Cardiac fibroblast (primary cell): ENCODE measurements around the gene SEMA6A.
A peak's percentile ranks its signal among the peaks of the same experiment; 100 is the strongest.

ENCODE experiments used
- DNase-seq, 2 donors: peaks; one replicate each; pipeline versions ENCODE4 v3.0.0 to v3.0.0-alpha.2; 2010; ENCODE audit warnings: low read depth in 2 of 2
- H3K4me3 ChIP-seq, 2 donors: replicated peaks in 1 of 2; 1 replicate in 1 of 2; 2 replicates in 1 of 2; pipeline ENCODE4 v1.5.1; 2011; ENCODE audit warnings: low read depth in 2 of 2, low read length in 2 of 2, mild to moderate bottlenecking in 2 of 2, moderate library complexity in 1 of 2
- TF ChIP-seq, protein P1 (sequence below): IDR thresholded peaks from one replicate; pipeline ENCODE4 v1.5.1; 2011; ENCODE audit warnings: low read depth, mild to moderate bottlenecking, low read length, inconsistent platforms

SEMA6A gene

DNA sequence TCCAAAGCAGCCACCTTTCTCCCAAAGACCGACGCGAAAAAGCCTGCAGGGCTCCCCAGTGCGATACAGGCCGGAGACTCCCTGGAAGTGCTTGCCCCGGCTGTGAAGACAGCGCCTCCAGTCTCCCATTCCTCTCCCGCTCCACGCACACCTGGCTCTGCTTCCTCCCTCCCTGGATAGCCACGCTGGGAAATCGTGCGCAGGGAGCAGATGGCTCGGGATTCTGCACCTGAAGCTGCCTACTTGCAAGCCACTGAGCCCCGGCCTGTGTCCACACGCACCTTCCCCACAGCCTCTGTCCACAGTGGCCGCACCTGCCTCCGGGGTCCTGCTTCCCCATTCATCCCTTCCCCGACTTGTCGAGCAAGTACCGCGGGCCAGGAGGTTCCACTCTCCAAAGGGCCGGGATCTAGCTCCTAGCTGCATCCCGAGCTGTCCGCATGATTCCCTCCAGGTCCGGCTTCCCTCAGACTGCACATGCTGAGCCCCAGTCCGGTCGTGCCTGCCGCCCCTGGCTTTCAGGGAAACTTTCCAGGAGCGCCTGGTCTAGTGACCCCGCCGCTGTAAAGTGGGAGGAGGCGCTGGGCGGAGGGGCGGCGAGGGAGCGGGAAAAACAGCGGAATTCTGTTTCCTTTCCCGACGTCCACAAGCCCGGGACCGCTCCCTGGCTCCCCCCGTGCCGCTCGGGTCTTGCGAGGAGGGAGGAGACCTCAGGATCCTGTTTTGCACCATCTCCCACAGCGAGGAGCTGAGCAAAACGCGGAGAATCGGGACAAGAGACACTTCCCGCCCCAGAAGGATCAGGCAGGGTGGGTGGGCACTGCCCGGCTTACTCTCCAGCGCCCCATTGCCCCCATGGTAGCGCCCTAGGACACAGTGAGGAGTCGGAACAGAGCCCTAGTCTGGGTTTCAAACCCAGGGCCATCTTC lies 2.0 kb downstream of the SEMA6A start:
- peak; percentile 9 to 20 for DNase-seq
- TF ChIP-seq, protein P1, sequence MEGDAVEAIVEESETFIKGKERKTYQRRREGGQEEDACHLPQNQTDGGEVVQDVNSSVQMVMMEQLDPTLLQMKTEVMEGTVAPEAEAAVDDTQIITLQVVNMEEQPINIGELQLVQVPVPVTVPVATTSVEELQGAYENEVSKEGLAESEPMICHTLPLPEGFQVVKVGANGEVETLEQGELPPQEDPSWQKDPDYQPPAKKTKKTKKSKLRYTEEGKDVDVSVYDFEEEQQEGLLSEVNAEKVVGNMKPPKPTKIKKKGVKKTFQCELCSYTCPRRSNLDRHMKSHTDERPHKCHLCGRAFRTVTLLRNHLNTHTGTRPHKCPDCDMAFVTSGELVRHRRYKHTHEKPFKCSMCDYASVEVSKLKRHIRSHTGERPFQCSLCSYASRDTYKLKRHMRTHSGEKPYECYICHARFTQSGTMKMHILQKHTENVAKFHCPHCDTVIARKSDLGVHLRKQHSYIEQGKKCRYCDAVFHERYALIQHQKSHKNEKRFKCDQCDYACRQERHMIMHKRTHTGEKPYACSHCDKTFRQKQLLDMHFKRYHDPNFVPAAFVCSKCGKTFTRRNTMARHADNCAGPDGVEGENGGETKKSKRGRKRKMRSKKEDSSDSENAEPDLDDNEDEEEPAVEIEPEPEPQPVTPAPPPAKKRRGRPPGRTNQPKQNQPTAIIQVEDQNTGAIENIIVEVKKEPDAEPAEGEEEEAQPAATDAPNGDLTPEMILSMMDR: no peak
- peak overlapping the region; percentile 60 to 65 for H3K4me3 ChIP-seq

GRCh38 chr5:116571568-116572349 lies 2.9 kb downstream of the SEMA6A start:
- no peak for DNase-seq
- peak overlapping the region in 1 of 2 donors; percentile 60 for H3K4me3 ChIP-seq
- TF ChIP-seq, protein P1: no peak

GRCh38 chr5:116569999-116570398 lies 4.6 kb downstream of the SEMA6A start:
- DNase-seq: no peak
- no peak overlapping the region for H3K4me3 ChIP-seq
- TF ChIP-seq, protein P1: no peak

GRCh38 chr5:116567106-116567505 lies 7.5 kb downstream of the SEMA6A start:
- TF ChIP-seq, protein P1: no peak
- H3K4me3 ChIP-seq: no peak overlapping the region

DNA sequence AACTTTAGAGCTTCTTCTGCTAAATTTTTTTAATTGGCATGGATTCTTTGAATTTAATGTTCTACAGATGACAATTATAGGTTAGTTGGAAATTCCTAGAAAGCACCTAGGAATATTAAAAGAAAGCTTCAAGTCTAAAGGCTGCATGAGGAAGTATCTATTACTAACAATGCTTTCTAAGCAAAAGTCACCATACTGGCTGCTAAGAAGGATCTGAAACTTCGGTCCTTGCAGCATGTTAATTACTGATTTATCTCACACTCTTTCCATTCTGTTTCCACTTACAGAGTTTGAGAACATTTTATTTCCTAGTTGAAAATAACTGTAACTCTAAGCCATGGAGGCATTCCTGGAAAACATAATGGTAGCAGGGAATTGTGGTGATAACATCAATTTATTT lies 8.4 kb downstream of the SEMA6A start:
- no peak overlapping the region for H3K4me3 ChIP-seq
- TF ChIP-seq, protein P1: no peak
- no peak for DNase-seq

More at GRCh38 chr5:116567106-116567505, 7.5 kb downstream of the SEMA6A start:
- no peak for DNase-seq

DNA sequence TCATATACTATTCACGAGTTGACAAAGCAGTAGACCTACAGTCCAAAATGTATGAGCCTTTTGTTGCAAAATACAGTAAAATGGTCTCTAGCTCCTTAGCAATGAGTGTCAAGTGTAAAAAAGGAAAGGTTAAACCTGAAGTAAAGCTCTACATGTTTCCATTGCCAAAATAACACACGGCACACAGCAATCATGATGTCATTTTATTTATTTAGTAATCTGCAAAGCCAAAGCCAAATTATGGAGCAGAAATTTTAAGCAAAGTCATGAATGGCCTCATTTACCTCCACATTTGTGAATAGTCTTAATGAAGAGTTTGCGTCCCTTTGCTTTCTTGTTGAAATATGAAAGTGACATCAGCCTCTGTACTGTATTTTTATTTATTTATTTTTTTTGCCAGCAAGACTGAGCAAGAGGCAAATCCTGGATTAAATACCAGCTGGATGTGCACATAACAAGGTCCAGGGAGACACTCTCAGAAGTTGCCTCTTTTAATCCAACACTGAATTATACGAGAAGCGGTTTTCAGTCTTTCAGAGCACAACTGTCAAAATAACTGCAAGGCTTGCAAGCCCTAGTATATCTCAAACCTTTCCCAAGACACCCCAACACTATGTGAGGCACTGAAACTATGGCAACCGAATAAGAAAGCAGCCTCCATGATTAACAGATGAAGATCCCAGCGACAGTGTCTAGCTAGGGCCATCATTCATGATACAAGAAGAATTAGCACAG lies 9.7 kb downstream of the SEMA6A start:
- DNase-seq: no peak
- TF ChIP-seq, protein P1: no peak
- H3K4me3 ChIP-seq: no peak overlapping the region
